ENCODE data around the gene ERRFI1. TPM values are rescaled to one million over a fixed set of nuclear protein-coding genes. Genes with fewer than 3 reads are reported as not detected.
"Not testable (repeated sequence)": the region's sequence is repeated elsewhere in the genome, so short reads cannot be mapped to it uniquely, and the experiment has no call there.

ERRFI1 gene
- total RNA-seq, 1 donor from 2014 or later = 61.5 TPM

GRCh38 chr1:8059161-8059622, 33.1 kb upstream of the ERRFI1 start:
- no peaks in the 10 kb centered on the region for H3K36me3 ChIP-seq (ENCODE audit: control insufficient read depth, insufficient read depth, low read length)
- no peak for DNase-seq (ENCODE audit: low read depth)
- TF ChIP-seq, protein P1, sequence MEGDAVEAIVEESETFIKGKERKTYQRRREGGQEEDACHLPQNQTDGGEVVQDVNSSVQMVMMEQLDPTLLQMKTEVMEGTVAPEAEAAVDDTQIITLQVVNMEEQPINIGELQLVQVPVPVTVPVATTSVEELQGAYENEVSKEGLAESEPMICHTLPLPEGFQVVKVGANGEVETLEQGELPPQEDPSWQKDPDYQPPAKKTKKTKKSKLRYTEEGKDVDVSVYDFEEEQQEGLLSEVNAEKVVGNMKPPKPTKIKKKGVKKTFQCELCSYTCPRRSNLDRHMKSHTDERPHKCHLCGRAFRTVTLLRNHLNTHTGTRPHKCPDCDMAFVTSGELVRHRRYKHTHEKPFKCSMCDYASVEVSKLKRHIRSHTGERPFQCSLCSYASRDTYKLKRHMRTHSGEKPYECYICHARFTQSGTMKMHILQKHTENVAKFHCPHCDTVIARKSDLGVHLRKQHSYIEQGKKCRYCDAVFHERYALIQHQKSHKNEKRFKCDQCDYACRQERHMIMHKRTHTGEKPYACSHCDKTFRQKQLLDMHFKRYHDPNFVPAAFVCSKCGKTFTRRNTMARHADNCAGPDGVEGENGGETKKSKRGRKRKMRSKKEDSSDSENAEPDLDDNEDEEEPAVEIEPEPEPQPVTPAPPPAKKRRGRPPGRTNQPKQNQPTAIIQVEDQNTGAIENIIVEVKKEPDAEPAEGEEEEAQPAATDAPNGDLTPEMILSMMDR (IDR thresholded peaks at IDR 0.05; ENCODE audit: insufficient read depth, low read length, poor library complexity, severe bottlenecking) = no peak
- H3K27me3 ChIP-seq (ENCODE audit: control insufficient read depth, insufficient read depth, low read length) = no peaks in the 10 kb centered on the region
- H3K4me3 ChIP-seq (ENCODE audit: low read depth, low read length) = no peak overlapping the region

DNA sequence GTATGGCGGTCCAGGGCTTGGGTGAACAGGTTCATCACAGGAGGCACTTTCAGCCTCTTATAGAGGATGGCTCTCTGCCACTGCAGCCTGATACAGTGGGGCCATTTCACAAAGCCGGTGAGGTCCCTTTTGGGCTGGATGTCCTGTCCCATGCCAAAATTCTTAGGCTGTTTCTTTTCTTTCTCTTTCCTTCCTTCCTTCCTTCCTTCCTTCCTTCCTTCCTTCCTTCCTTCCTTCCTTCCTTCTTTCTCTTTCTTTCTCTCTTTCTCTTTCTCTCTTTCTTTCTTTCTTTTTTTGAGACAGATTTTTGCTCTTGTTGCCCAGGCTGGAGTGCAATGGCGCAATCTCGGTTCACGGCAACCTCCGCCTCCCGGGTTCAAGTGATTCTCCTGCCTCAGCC, 31.7 kb upstream of the ERRFI1 start:
- not testable (repeated sequence) for H3K27me3 ChIP-seq (ENCODE audit: control insufficient read depth, insufficient read depth, low read length); H3K36me3 ChIP-seq (ENCODE audit: control insufficient read depth, insufficient read depth, low read length); H3K4me3 ChIP-seq (ENCODE audit: low read depth, low read length); DNase-seq (ENCODE audit: low read depth)

GRCh38 chr1:8055973-8056372, 29.9 kb upstream of the ERRFI1 start:
- no peak for DNase-seq (ENCODE audit: low read depth)
- TF ChIP-seq, protein P1 (IDR thresholded peaks at IDR 0.05; ENCODE audit: insufficient read depth, low read length, poor library complexity, severe bottlenecking) = no peak

DNA sequence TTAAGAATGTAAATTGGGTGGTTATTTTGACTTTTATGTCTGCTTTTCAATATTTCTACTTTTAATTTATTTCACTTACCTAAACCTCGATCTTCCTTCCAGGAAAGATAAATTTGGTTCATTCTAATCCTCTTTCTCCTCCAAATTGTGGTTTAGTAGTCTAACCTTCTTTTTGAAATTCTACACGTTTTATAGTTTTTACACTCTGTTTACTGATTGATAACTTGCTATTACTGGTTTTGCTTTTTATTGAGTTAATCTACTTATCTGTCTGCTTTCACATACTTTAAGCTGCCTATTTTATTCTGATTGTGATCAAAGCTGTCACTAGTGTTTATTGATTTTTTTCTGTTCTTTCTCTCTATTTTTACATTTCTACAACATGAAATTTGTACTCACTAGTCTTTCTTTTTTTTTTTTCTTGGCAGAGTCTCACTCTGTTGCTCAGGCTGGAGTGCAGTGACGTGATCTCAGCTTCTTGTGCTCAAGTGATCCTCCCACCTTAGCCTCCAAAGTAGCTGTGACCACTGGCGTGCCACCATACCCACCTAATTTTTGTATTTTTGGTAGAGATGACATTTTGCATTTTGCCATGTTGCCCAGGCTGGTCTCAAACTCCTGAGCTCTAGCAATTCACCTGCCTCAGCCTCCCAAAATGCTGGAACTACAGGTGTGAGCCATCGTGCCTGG, 27.9 kb upstream of the ERRFI1 start:
- no peak for DNase-seq (ENCODE audit: low read depth)

More at GRCh38 chr1:8055973-8056372, 29.9 kb upstream of the ERRFI1 start:
- Histone ChIP-seq H3K27me3 (ENCODE audit: control insufficient read depth, insufficient read depth, low read length) (no peaks in the 10 kb centered on the region), H3K4me3 (ENCODE audit: low read depth, low read length) (no peak overlapping the region), H3K36me3 (ENCODE audit: control insufficient read depth, insufficient read depth, low read length) (no peaks in the 10 kb centered on the region)

DNA sequence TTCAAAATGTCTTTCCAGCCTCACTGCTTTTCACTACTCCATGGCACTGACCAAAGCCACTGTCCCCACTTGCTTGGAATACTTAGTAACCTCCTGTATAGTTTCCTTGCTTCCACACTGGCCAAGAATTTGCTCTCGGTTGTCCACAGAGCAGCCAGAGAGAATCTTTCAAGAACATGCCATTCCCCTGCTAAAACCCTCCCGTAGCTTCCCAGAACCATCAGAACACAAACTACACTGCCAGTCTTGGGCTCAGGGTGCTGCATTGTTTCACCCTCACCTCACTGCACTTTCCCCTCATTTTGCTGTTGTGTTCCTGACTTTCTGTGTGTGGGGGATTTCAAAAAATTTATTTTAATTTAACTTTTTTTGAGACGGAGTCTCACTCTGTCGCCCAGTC, 25.5 kb upstream of the ERRFI1 start:
- no peak for DNase-seq (ENCODE audit: low read depth)
- TF ChIP-seq, protein P1 (IDR thresholded peaks at IDR 0.05; ENCODE audit: insufficient read depth, low read length, poor library complexity, severe bottlenecking) = no peak
- Histone ChIP-seq H3K36me3 (ENCODE audit: control insufficient read depth, insufficient read depth, low read length) (no peaks in the 10 kb centered on the region), H3K4me3 (ENCODE audit: low read depth, low read length) (no peak overlapping the region), H3K27me3 (ENCODE audit: control insufficient read depth, insufficient read depth, low read length) (no peaks in the 10 kb centered on the region)

More for the DNA sequence above, 27.9 kb upstream of the ERRFI1 start:
- H3K36me3 ChIP-seq (ENCODE audit: control insufficient read depth, insufficient read depth, low read length) = no peaks in the 10 kb centered on the region
- no peak overlapping the region for H3K4me3 ChIP-seq (ENCODE audit: low read depth, low read length)
- TF ChIP-seq, protein P1 (IDR thresholded peaks at IDR 0.05; ENCODE audit: insufficient read depth, low read length, poor library complexity, severe bottlenecking) = no peak
- no peaks in the 10 kb centered on the region for H3K27me3 ChIP-seq (ENCODE audit: control insufficient read depth, insufficient read depth, low read length)

GRCh38 chr1:8049229-8049628, 23.1 kb upstream of the ERRFI1 start:
- not testable (repeated sequence) for H3K36me3 ChIP-seq (ENCODE audit: control insufficient read depth, insufficient read depth, low read length); DNase-seq (ENCODE audit: low read depth); H3K4me3 ChIP-seq (ENCODE audit: low read depth, low read length)

More at GRCh38 chr1:8049229-8049628, 23.1 kb upstream of the ERRFI1 start:
- H3K27me3 ChIP-seq (ENCODE audit: control insufficient read depth, insufficient read depth, low read length) = not testable (repeated sequence)

Data from kidney epithelial cell (primary cell).